HepG2 (cell line): ENCODE measurements around the gene PLEKHG2. TPM values are rescaled to one million over a fixed set of nuclear protein-coding genes. Genes with fewer than 3 reads are reported as not detected.

ENCODE experiments used
- CBX2 ChIP-seq, 2 experiments: fragments of 200-600 bp in 1 of 2; sonication (generic); formaldehyde crosslinking in 1 of 2; IDR thresholded peaks; 2 replicates each; pipeline versions ENCODE4 v1.7.0 to v1.8.1; 2018 to 2022; ENCODE audit warnings: low read depth in 2 of 2, low read length in 1 of 2, mild to moderate bottlenecking in 1 of 2, missing genetic modification reagents in 1 of 2
- FUBP1 ChIP-seq: sonication (generic); formaldehyde crosslinking; IDR thresholded peaks from 2 replicates; pipeline ENCODE4 v1.5.1; 2020; ENCODE audit warnings: missing genetic modification reagents, mild to moderate bottlenecking, borderline replicate concordance
- NFIB ChIP-seq: sonication (generic); formaldehyde crosslinking; IDR thresholded peaks from 2 replicates; pipeline ENCODE4 v1.9.0; 2021; ENCODE audit warnings: missing genetic modification reagents, mild to moderate bottlenecking, borderline replicate concordance
- PHF8 ChIP-seq: sonication (generic); formaldehyde crosslinking; IDR thresholded peaks from 2 replicates; pipeline ENCODE4 v1.5.0; 2020; ENCODE audit warnings: missing genetic modification reagents
- RARG ChIP-seq: sonication (generic); formaldehyde crosslinking; IDR thresholded peaks from 2 replicates; pipeline ENCODE4 v1.4.0; 2020; ENCODE audit warnings: low read depth, mild to moderate bottlenecking, missing genetic modification reagents
- RFX1 ChIP-seq: fragments of 450-650 bp; IDR thresholded peaks from 2 replicates; pipeline ENCODE4 v1.6.1; 2017
- SMARCE1 ChIP-seq: fragments of 450-650 bp; IDR thresholded peaks from 2 replicates; pipeline ENCODE4 v1.6.1; 2017; ENCODE audit warnings: borderline replicate concordance
- SNAI1 ChIP-seq: sonication (generic); formaldehyde crosslinking; IDR thresholded peaks from 2 replicates; pipeline ENCODE4 v1.5.0; 2020; ENCODE audit warnings: mild to moderate bottlenecking, missing genetic modification reagents, borderline replicate concordance
- THRA ChIP-seq: sonication (generic); formaldehyde crosslinking; IDR thresholded peaks from 2 replicates; pipeline ENCODE4 v1.4.0; 2020; ENCODE audit warnings: missing genetic modification reagents, borderline replicate concordance
- ZBTB38 ChIP-seq: sonication (generic); formaldehyde crosslinking; IDR thresholded peaks from 2 replicates; pipeline ENCODE4 v1.5.1; 2020; ENCODE audit warnings: mild to moderate bottlenecking, missing genetic modification reagents
- ZBTB46 ChIP-seq: sonication (generic); formaldehyde crosslinking; IDR thresholded peaks from 2 replicates; pipeline ENCODE4 v1.4.0; 2020; ENCODE audit warnings: mild to moderate bottlenecking, missing genetic modification reagents, borderline replicate concordance
- ZBTB7A ChIP-seq: sonication (generic); formaldehyde crosslinking; IDR thresholded peaks from 2 replicates; pipeline ENCODE4 v1.8.0; 2022; ENCODE audit warnings: mild to moderate bottlenecking, missing genetic modification reagents
- ZNF652 ChIP-seq: IDR thresholded peaks from 2 replicates; pipeline ENCODE4 v1.6.1; 2016; ENCODE audit warnings: low read depth, borderline replicate concordance
- ZNF713 ChIP-seq: sonication (generic); formaldehyde crosslinking; IDR thresholded peaks from 2 replicates; pipeline ENCODE4 v1.4.0; 2020; ENCODE audit warnings: mild to moderate bottlenecking, missing genetic modification reagents
- ZNF75D ChIP-seq: sonication (generic); formaldehyde crosslinking; IDR thresholded peaks from 2 replicates; pipeline ENCODE4 v1.8.1; 2023; ENCODE audit warnings: missing genetic modification reagents, mild to moderate bottlenecking, borderline replicate concordance
- ZNF800 ChIP-seq: sonication (generic); formaldehyde crosslinking; IDR thresholded peaks from 2 replicates; pipeline ENCODE4 v1.4.0; 2020; ENCODE audit warnings: missing genetic modification reagents
- polyA plus RNA-seq, 8 experiments: library from polyadenylated mRNA; depleted of rRNA in 3 of 8; stranded (reverse) in 7 of 8; unstranded in 1 of 8; fragments of >200 nt; fragmentation: Illumina TruSeq in 4 of 8; extraction: Trizol in 4 of 8; gene quantifications; 2 replicates each; pipeline versions ENCODE4 v1.2.1 to v1.2.3, GENCODE V29; 2011 to 2016; ENCODE audit warnings: low read depth in 4 of 8, missing spikeins in 1 of 8, mixed read lengths in 1 of 8; ENCODE audit not compliant: insufficient read depth in 1 of 8
- total RNA-seq, 5 experiments: library from RNA; depleted of rRNA; stranded (reverse); fragments of >200 nt; fragmentation: Illumina TruSeq; extraction: Trizol; gene quantifications; 2 replicates each; pipeline ENCODE4 v1.2.3, GENCODE V29; 2016; ENCODE audit warnings: low read depth in 1 of 5
- TF ChIP-seq, protein P1 (sequence below): sonication (generic); formaldehyde crosslinking; IDR thresholded peaks from 2 replicates; pipeline ENCODE4 v1.4.0; 2020; ENCODE audit warnings: missing genetic modification reagents

The PLEKHG2 gene
- total and polyA plus RNA-seq, 2 of the 13 experiments (the other 11 are each of a cell fraction or from before 2014, with no cell fraction given) = 3.6 to 6.8 TPM

DNA sequence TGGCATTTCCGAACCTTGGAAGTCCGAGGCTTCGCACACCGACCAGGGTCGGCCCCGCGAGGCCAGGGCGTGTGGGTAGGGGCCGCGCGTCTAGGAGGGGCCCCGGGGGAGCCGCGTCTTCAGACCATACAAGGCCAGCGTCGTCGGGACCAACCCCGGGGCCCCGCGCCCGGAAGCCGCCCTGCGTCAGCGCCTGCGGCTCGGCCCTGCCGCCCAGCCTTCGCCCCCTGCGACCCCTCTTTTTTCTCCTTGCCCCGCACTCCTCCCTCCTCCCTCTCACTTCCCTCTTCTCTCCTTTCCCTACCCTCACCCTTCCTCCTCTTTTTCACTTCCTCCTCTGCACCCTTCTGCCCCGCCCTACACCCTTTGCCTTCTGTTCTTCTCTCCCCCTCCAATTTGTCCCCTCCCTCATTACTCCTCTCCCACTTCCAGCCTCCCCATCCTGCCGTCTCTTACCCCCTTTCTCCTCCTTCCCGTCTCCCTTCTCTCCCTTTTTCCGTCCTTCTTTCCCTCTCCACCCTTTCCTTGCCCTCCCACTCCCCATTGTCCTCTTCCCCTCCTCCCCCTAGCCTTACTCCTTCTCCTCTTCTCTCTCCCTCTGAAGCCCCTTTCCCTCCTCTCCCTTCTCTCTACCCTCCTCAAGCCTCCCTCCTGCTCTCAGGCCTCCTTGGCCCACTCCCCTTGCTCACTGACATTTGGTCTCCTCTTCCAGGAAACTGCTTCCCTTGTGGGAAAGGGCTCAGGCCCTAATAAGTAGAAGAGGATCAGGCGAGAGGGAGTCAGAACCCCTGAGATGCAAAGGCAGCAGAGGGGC, 2.2 kb upstream of the PLEKHG2 start (continued):
- no peak for TF ChIP-seq ZBTB46 (CRISPR knock-in tag)
- no peak for TF ChIP-seq RARG (CRISPR knock-in tag)
- TF ChIP-seq ZNF800 (CRISPR knock-in tag) = no peak
- TF ChIP-seq ZNF75D (CRISPR knock-in tag) = no peak
- TF ChIP-seq NFIB = no peak
- TF ChIP-seq ZBTB7A (CRISPR knock-in tag) = peak; percentile 77
- TF ChIP-seq PHF8 (CRISPR knock-in tag) = peak; percentile 52; the same call in 1 of the 2 replicates
- TF ChIP-seq ZNF713 (CRISPR knock-in tag) = no peak
- no peak for TF ChIP-seq CBX2 (IDR thresholded peaks at IDR 0.05; ENCODE audit: low read depth, low read length)
- TF ChIP-seq CBX2 (CRISPR knock-in tag; IDR thresholded peaks at IDR 0.05; ENCODE audit: low read depth) = no peak
- TF ChIP-seq RFX1 = no peak
- TF ChIP-seq, protein P1, sequence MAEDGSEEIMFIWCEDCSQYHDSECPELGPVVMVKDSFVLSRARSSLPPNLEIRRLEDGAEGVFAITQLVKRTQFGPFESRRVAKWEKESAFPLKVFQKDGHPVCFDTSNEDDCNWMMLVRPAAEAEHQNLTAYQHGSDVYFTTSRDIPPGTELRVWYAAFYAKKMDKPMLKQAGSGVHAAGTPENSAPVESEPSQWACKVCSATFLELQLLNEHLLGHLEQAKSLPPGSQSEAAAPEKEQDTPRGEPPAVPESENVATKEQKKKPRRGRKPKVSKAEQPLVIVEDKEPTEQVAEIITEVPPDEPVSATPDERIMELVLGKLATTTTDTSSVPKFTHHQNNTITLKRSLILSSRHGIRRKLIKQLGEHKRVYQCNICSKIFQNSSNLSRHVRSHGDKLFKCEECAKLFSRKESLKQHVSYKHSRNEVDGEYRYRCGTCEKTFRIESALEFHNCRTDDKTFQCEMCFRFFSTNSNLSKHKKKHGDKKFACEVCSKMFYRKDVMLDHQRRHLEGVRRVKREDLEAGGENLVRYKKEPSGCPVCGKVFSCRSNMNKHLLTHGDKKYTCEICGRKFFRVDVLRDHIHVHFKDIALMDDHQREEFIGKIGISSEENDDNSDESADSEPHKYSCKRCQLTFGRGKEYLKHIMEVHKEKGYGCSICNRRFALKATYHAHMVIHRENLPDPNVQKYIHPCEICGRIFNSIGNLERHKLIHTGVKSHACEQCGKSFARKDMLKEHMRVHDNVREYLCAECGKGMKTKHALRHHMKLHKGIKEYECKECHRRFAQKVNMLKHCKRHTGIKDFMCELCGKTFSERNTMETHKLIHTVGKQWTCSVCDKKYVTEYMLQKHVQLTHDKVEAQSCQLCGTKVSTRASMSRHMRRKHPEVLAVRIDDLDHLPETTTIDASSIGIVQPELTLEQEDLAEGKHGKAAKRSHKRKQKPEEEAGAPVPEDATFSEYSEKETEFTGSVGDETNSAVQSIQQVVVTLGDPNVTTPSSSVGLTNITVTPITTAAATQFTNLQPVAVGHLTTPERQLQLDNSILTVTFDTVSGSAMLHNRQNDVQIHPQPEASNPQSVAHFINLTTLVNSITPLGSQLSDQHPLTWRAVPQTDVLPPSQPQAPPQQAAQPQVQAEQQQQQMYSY (CRISPR knock-in tag) = no peak
- no peak for TF ChIP-seq FUBP1 (CRISPR knock-in tag)
- no peak for TF ChIP-seq ZBTB38 (CRISPR knock-in tag)
- TF ChIP-seq SNAI1 (CRISPR knock-in tag) = no peak
- no peak for TF ChIP-seq SMARCE1
- 0 out of 2 replicates have a peak, but pooled peaks have one; percentile 29 for TF ChIP-seq THRA (CRISPR knock-in tag)
- no peak for TF ChIP-seq ZNF652 (CRISPR knock-in tag)
